ENCODE data around the gene UBE2Q1. TPM values are rescaled to one million over a fixed set of nuclear protein-coding genes. Genes with fewer than 3 reads are reported as not detected.

Gene UBE2Q1
- total RNA-seq, 1 experiment from 2014 or later: 52.8 TPM

GRCh38 chr1:154607106-154607608, 48.7 kb upstream of the UBE2Q1 start:
- H3F3A ChIP-seq (ENCODE audit: insufficient read depth, low read depth): peaks cover 21% of the 10 kb centered on the region; the same call in 1 of the 2 replicates
- no peaks in the 10 kb centered on the region for H3K9me2 ChIP-seq (ENCODE audit: insufficient read depth)
- intact Hi-C loops (cut with micrococcal nuclease; ENCODE audit: unreplicated experiment): no loop called here
- peaks cover 80% of the 10 kb centered on the region for H3K79me2 ChIP-seq (ENCODE audit: low read depth)
- peaks cover 37% of the 10 kb centered on the region for H4K20me1 ChIP-seq (ENCODE audit: insufficient read depth)
- DNase-seq: peak in 1 of 2 experiments; percentile 62
- peaks cover 23% of the 10 kb centered on the region for H3K4me1 ChIP-seq (replicated peaks; ENCODE audit: insufficient read depth)
- peak overlapping the region; percentile 100 for H3K4me3 ChIP-seq
- H2AFZ ChIP-seq: peak overlapping the region; percentile 89; the same call in 1 of the 2 replicates
- H3K27me3 ChIP-seq (ENCODE audit: insufficient read depth, low read depth): no peaks in the 10 kb centered on the region
- peak overlapping the region; percentile 79 for H3K4me2 ChIP-seq
- ChIA-PET POLR2A (ENCODE audit: unreplicated experiment) (interaction anchor here (0.7 kb wide), 1 partner anchor 14 kb away, joined by 3 read pairs; no protein-coding TSS in a partner anchor), CTCF (interaction anchor here (0.5 to 0.7 kb wide), 2 partner anchors 62 to 114 kb away, joined by 4 to 9 read pairs; no protein-coding TSS in a partner anchor)
- TF ChIP-seq EZH2 (IDR thresholded peaks at IDR 0.05; ENCODE audit: low read depth) (no peak), CTCF (conservative IDR thresholded peaks at IDR 0.05) (no peak)
- TSS peak; percentile 74 for BruUV-seq (replicated peaks)
- peak overlapping the region; percentile 90 for H3K27ac ChIP-seq
- no peaks in the 10 kb centered on the region for H3K9me3 ChIP-seq (ENCODE audit: insufficient read depth, low read depth)
- peaks cover under 1% of the 10 kb centered on the region for H3K36me3 ChIP-seq (ENCODE audit: low read depth)

- Histone ChIP-seq H3K27me3 (ENCODE audit: insufficient read depth, low read depth) (no peaks in the 10 kb centered on the region), H3K27ac (no peak overlapping the region), H3K79me2 (ENCODE audit: low read depth) (peaks cover 86% of the 10 kb centered on the region), H3K4me3 (no peak overlapping the region), H3K4me2 (no peak overlapping the region), H2AFZ (no peak overlapping the region), H3F3A (ENCODE audit: insufficient read depth, low read depth) (peaks cover 21% of the 10 kb centered on the region; the same call in 1 of the 2 replicates), H3K4me1 (replicated peaks; ENCODE audit: insufficient read depth) (peaks cover 23% of the 10 kb centered on the region), H3K9me3 (ENCODE audit: insufficient read depth, low read depth) (no peaks in the 10 kb centered on the region), H3K36me3 (ENCODE audit: low read depth) (peaks cover 13% of the 10 kb centered on the region), H3K9me2 (ENCODE audit: insufficient read depth) (no peaks in the 10 kb centered on the region), H4K20me1 (ENCODE audit: insufficient read depth) (peaks cover 37% of the 10 kb centered on the region)
- POLR2A ChIA-PET (ENCODE audit: unreplicated experiment): interaction anchor here (0.6 kb wide), 1 partner anchor 1074 kb away, joined by 3 read pairs; no protein-coding TSS in a partner anchor
- no TSS peak for BruUV-seq (replicated peaks)
- intact Hi-C loops (cut with micrococcal nuclease; ENCODE audit: unreplicated experiment): no loop called here
- DNase-seq: no peak
- TF ChIP-seq CTCF (conservative IDR thresholded peaks at IDR 0.05): no peak
- TF ChIP-seq EZH2 (IDR thresholded peaks at IDR 0.05; ENCODE audit: low read depth): no peak
- CTCF ChIA-PET: no interaction called here
Measured at GRCh38 chr1:154605534-154605933, 47.1 kb upstream of the UBE2Q1 start.

- H3K4me3 ChIP-seq: no peak overlapping the region
- intact Hi-C loops (cut with micrococcal nuclease; ENCODE audit: unreplicated experiment): no loop called here
- peaks cover 69% of the 10 kb centered on the region for H3K79me2 ChIP-seq (ENCODE audit: low read depth)
- H3K9me3 ChIP-seq (ENCODE audit: insufficient read depth, low read depth): no peaks in the 10 kb centered on the region
- no peak overlapping the region for H2AFZ ChIP-seq
- H3K36me3 ChIP-seq (ENCODE audit: low read depth): peaks cover 20% of the 10 kb centered on the region
- TF ChIP-seq EZH2 (IDR thresholded peaks at IDR 0.05; ENCODE audit: low read depth): no peak
- no peak for TF ChIP-seq CTCF (conservative IDR thresholded peaks at IDR 0.05)
- H3K27ac ChIP-seq: no peak overlapping the region
- ChIA-PET CTCF (no interaction called here), POLR2A (ENCODE audit: unreplicated experiment) (no interaction called here)
- H3K4me1 ChIP-seq (replicated peaks; ENCODE audit: insufficient read depth): peaks cover 11% of the 10 kb centered on the region
- no TSS peak for BruUV-seq (replicated peaks)
- H3F3A ChIP-seq (ENCODE audit: insufficient read depth, low read depth): peaks cover 4% of the 10 kb centered on the region; the same call in 1 of the 2 replicates
- peaks cover 51% of the 10 kb centered on the region for H4K20me1 ChIP-seq (ENCODE audit: insufficient read depth)
- no peaks in the 10 kb centered on the region for H3K9me2 ChIP-seq (ENCODE audit: insufficient read depth)
- H3K4me2 ChIP-seq: no peak overlapping the region
- no peak for DNase-seq
- no peaks in the 10 kb centered on the region for H3K27me3 ChIP-seq (ENCODE audit: insufficient read depth, low read depth)
Measured at GRCh38 chr1:154603317-154603716, 44.9 kb upstream of the UBE2Q1 start.

Data from PC-9 (cell line).